OCI-LY1 (cell line): ENCODE measurements around the gene RBMS3.

ENCODE experiments used
- EZH2 ChIP-seq: fragments of 200-600 bp; sonication (generic), shearing (Covaris generic); IDR thresholded peaks from 2 replicates; pipeline ENCODE4 v1.8.0; 2017; ENCODE audit warnings: borderline replicate concordance, mixed run types, mild to moderate bottlenecking, antibody characterized with exemption, low read length, moderate library complexity, mixed read lengths
- TF ChIP-seq, protein P1 (sequence below): fragments of 200-600 bp; sonication (generic), shearing (Covaris generic); IDR thresholded peaks from 2 replicates; pipeline ENCODE4 v1.5.1; 2017; ENCODE audit warnings: mild to moderate bottlenecking, antibody characterized with exemption, low read length, moderate library complexity, mixed read lengths

DNA sequence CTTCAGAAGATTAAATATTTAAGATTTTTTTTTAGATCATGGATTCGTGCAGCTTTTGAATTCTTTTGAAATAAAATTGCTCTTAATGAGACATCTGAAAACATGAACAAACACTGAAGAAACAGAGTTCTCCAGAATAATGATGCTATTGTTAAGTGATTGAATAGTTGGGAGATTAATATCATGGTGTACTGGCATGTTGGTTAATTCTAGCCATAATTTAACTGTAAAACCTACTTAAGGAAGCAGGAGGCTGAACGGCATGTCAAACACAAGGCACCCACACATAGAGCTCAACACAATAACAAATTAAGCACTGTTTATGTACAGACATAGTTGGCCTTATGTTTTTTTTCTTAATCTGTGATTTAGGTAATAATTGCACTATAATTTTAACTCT lies 185.6 kb downstream of the RBMS3 start:
- no peak for TF ChIP-seq EZH2
- TF ChIP-seq, protein P1, sequence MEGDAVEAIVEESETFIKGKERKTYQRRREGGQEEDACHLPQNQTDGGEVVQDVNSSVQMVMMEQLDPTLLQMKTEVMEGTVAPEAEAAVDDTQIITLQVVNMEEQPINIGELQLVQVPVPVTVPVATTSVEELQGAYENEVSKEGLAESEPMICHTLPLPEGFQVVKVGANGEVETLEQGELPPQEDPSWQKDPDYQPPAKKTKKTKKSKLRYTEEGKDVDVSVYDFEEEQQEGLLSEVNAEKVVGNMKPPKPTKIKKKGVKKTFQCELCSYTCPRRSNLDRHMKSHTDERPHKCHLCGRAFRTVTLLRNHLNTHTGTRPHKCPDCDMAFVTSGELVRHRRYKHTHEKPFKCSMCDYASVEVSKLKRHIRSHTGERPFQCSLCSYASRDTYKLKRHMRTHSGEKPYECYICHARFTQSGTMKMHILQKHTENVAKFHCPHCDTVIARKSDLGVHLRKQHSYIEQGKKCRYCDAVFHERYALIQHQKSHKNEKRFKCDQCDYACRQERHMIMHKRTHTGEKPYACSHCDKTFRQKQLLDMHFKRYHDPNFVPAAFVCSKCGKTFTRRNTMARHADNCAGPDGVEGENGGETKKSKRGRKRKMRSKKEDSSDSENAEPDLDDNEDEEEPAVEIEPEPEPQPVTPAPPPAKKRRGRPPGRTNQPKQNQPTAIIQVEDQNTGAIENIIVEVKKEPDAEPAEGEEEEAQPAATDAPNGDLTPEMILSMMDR = no peak
